ENCODE measurements around the gene BST1. TPM values are rescaled to one million over a fixed set of nuclear protein-coding genes. Genes with fewer than 3 reads are reported as not detected.

BST1 gene
- total and polyA plus RNA-seq, 2 experiments from 2014 or later = 0.99 to 1.8 TPM

DNA sequence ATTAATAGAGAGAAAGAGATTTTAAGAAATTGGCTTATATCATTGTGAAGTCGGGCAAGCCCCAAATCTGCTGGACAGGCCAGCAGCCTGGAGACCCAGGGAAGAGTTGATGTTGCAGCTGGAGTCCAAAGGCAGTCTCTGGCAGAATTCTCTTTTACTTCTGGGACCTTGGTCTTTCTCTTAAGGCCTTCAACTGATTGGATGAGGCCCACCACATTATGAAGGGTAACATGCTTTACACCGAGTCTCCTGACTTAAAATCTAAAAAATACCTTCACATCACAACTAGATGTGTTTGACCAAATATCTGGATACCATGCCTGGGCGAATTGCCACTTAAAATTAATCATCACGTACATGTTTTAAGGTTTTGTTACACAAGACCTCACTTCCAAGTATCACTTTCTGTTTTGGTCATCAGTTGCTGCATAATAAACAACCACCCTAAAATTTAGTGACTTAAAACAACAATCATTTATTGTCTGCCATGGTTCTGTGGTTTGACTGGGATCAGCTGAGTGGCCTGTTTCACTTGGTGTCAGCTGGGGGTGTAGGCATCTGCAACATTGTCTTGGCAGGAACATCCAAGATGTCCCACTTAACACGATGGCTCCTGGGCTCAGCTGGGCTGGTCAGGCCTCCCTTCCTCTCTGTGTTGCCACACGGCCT, 78.7 kb downstream of the BST1 start:
- Mint-ChIP-seq H3K4me1 (peaks cover 18% of the 10 kb centered on the region), H3K4me3 (no peak overlapping the region), H3K9me3 (peaks cover 12% of the 10 kb centered on the region), H3K27me3 (ENCODE audit: insufficient read depth, low read depth, poor library complexity) (peaks cover 25% of the 10 kb centered on the region), H3K36me3 (ENCODE audit: low read depth) (peaks cover 10% of the 10 kb centered on the region; the same call in 2 of the 3 replicates), H3K27ac (no peak overlapping the region)
- Histone ChIP-seq H3K4me3 (no peak overlapping the region), H3K27ac (ENCODE audit: low read depth) (no peak overlapping the region), H2AFZ (no peak overlapping the region), H3K9me2 (ENCODE audit: insufficient read depth) (peaks cover 10% of the 10 kb centered on the region), H3K27me3 (ENCODE audit: insufficient read depth) (peaks cover 44% of the 10 kb centered on the region), H3F3A (replicated peaks; ENCODE audit: low read depth) (no peaks in the 10 kb centered on the region), H4K20me1 (replicated peaks; ENCODE audit: insufficient read depth) (no peaks in the 10 kb centered on the region), H3K4me1 (ENCODE audit: insufficient read depth) (0 out of 2 replicates have a peak, but pooled peaks cover 2% of the 10 kb centered on the region), H3K79me2 (replicated peaks; ENCODE audit: insufficient read depth) (no peaks in the 10 kb centered on the region), H3K4me2 (no peak overlapping the region), H3K36me3 (ENCODE audit: insufficient read depth) (no peaks in the 10 kb centered on the region)
- ATAC-seq = no peak
- TF ChIP-seq EZH2 (IDR thresholded peaks at IDR 0.05; ENCODE audit: low read depth, unreplicated experiment) (no peak), JUNB (IDR thresholded peaks at IDR 0.05; ENCODE audit: unreplicated experiment) (no peak), EZH2phosphoT487 (IDR thresholded peaks at IDR 0.05; ENCODE audit: unreplicated experiment) (no peak), NANOG (IDR thresholded peaks at IDR 0.05; ENCODE audit: borderline replicate concordance) (no peak), ZNF114 (CRISPR knock-in tag; IDR thresholded peaks at IDR 0.05) (no peak), POLR2AphosphoS5 (IDR thresholded peaks at IDR 0.05; ENCODE audit: low read depth) (no peak), STAT1 (IDR thresholded peaks at IDR 0.05; ENCODE audit: unreplicated experiment) (no peak), ZNF331 (CRISPR knock-in tag; IDR thresholded peaks at IDR 0.05; ENCODE audit: low read depth) (no peak), CREB1 (CRISPR knock-in tag; IDR thresholded peaks at IDR 0.05; ENCODE audit: low read depth) (no peak)
- TF ChIP-seq, protein P1, sequence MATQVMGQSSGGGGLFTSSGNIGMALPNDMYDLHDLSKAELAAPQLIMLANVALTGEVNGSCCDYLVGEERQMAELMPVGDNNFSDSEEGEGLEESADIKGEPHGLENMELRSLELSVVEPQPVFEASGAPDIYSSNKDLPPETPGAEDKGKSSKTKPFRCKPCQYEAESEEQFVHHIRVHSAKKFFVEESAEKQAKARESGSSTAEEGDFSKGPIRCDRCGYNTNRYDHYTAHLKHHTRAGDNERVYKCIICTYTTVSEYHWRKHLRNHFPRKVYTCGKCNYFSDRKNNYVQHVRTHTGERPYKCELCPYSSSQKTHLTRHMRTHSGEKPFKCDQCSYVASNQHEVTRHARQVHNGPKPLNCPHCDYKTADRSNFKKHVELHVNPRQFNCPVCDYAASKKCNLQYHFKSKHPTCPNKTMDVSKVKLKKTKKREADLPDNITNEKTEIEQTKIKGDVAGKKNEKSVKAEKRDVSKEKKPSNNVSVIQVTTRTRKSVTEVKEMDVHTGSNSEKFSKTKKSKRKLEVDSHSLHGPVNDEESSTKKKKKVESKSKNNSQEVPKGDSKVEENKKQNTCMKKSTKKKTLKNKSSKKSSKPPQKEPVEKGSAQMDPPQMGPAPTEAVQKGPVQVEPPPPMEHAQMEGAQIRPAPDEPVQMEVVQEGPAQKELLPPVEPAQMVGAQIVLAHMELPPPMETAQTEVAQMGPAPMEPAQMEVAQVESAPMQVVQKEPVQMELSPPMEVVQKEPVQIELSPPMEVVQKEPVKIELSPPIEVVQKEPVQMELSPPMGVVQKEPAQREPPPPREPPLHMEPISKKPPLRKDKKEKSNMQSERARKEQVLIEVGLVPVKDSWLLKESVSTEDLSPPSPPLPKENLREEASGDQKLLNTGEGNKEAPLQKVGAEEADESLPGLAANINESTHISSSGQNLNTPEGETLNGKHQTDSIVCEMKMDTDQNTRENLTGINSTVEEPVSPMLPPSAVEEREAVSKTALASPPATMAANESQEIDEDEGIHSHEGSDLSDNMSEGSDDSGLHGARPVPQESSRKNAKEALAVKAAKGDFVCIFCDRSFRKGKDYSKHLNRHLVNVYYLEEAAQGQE (IDR thresholded peaks at IDR 0.05; ENCODE audit: unreplicated experiment) = no peak
- TF ChIP-seq, protein P2, sequence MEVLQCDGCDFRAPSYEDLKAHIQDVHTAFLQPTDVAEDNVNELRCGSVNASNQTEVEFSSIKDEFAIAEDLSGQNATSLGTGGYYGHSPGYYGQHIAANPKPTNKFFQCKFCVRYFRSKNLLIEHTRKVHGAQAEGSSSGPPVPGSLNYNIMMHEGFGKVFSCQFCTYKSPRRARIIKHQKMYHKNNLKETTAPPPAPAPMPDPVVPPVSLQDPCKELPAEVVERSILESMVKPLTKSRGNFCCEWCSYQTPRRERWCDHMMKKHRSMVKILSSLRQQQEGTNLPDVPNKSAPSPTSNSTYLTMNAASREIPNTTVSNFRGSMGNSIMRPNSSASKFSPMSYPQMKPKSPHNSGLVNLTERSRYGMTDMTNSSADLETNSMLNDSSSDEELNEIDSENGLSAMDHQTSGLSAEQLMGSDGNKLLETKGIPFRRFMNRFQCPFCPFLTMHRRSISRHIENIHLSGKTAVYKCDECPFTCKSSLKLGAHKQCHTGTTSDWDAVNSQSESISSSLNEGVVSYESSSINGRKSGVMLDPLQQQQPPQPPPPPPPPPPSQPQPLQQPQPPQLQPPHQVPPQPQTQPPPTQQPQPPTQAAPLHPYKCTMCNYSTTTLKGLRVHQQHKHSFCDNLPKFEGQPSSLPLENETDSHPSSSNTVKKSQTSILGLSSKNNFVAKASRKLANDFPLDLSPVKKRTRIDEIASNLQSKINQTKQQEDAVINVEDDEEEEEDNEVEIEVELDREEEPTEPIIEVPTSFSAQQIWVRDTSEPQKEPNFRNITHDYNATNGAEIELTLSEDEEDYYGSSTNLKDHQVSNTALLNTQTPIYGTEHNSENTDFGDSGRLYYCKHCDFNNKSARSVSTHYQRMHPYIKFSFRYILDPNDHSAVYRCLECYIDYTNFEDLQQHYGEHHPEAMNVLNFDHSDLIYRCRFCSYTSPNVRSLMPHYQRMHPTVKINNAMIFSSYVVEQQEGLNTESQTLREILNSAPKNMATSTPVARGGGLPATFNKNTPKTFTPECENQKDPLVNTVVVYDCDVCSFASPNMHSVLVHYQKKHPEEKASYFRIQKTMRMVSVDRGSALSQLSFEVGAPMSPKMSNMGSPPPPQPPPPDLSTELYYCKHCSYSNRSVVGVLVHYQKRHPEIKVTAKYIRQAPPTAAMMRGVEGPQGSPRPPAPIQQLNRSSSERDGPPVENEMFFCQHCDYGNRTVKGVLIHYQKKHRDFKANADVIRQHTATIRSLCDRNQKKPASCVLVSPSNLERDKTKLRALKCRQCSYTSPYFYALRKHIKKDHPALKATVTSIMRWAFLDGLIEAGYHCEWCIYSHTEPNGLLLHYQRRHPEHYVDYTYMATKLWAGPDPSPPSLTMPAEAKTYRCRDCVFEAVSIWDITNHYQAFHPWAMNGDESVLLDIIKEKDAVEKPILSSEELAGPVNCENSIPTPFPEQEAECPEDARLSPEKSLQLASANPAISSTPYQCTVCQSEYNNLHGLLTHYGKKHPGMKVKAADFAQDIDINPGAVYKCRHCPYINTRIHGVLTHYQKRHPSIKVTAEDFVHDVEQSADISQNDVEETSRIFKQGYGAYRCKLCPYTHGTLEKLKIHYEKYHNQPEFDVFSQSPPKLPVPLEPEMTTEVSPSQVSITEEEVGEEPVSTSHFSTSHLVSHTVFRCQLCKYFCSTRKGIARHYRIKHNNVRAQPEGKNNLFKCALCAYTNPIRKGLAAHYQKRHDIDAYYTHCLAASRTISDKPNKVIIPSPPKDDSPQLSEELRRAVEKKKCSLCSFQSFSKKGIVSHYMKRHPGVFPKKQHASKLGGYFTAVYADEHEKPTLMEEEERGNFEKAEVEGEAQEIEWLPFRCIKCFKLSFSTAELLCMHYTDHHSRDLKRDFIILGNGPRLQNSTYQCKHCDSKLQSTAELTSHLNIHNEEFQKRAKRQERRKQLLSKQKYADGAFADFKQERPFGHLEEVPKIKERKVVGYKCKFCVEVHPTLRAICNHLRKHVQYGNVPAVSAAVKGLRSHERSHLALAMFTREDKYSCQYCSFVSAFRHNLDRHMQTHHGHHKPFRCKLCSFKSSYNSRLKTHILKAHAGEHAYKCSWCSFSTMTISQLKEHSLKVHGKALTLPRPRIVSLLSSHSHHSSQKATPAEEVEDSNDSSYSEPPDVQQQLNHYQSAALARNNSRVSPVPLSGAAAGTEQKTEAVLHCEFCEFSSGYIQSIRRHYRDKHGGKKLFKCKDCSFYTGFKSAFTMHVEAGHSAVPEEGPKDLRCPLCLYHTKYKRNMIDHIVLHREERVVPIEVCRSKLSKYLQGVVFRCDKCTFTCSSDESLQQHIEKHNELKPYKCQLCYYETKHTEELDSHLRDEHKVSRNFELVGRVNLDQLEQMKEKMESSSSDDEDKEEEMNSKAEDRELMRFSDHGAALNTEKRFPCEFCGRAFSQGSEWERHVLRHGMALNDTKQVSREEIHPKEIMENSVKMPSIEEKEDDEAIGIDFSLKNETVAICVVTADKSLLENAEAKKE (CRISPR knock-in tag; IDR thresholded peaks at IDR 0.05) = no peak
- TF ChIP-seq, protein P3, sequence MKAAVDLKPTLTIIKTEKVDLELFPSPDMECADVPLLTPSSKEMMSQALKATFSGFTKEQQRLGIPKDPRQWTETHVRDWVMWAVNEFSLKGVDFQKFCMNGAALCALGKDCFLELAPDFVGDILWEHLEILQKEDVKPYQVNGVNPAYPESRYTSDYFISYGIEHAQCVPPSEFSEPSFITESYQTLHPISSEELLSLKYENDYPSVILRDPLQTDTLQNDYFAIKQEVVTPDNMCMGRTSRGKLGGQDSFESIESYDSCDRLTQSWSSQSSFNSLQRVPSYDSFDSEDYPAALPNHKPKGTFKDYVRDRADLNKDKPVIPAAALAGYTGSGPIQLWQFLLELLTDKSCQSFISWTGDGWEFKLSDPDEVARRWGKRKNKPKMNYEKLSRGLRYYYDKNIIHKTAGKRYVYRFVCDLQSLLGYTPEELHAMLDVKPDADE (IDR thresholded peaks at IDR 0.05) = no peak
- TF ChIP-seq, protein P4, sequence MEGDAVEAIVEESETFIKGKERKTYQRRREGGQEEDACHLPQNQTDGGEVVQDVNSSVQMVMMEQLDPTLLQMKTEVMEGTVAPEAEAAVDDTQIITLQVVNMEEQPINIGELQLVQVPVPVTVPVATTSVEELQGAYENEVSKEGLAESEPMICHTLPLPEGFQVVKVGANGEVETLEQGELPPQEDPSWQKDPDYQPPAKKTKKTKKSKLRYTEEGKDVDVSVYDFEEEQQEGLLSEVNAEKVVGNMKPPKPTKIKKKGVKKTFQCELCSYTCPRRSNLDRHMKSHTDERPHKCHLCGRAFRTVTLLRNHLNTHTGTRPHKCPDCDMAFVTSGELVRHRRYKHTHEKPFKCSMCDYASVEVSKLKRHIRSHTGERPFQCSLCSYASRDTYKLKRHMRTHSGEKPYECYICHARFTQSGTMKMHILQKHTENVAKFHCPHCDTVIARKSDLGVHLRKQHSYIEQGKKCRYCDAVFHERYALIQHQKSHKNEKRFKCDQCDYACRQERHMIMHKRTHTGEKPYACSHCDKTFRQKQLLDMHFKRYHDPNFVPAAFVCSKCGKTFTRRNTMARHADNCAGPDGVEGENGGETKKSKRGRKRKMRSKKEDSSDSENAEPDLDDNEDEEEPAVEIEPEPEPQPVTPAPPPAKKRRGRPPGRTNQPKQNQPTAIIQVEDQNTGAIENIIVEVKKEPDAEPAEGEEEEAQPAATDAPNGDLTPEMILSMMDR (conservative IDR thresholded peaks at IDR 0.05; ENCODE audit: low read depth in 2 of 2) = no peak
- no peak for DNase-seq (ENCODE audit: low spot score)

Measured in GM23338 (cell line).